GM10266 (cell line): Measurements from ENCODE around the gene PATE4.

ENCODE experiments used
- DNase-seq: peaks from one replicate; pipeline ENCODE4 v3.0.0; 2012; ENCODE audit errors: extremely low spot score
- TF ChIP-seq, protein P1 (sequence below): IDR thresholded peaks from 2 replicates; pipeline ENCODE4 v1.5.1; 2012; ENCODE audit warnings: mild to moderate bottlenecking, low read depth; ENCODE audit not compliant: control insufficient read depth, insufficient read depth; ENCODE audit errors: missing control alignments

The PATE4 gene, protein sequence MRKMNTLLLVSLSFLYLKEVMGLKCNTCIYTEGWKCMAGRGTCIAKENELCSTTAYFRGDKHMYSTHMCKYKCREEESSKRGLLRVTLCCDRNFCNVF

DNA sequence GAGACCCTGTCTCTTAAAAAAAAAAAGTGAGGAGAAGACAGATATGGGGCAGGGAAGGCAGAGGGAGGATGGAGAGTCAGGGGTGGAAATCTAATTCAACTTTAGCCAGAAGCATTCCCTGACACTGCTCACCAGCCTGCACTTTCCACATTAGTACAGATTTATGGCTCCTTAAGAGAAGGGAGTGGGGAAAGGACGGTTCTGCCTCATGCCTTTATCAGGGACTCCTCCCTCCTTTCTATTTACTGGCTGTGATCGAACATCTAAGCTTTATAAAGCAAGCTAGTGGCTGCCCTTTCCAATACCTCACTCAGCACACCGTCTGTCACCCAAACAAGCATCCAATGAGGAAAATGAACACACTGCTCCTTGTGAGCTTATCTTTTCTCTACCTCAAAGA lies at the start of gene PATE4:
Gene PATE4, plus strand, starts transcription at position 301 of the 400 bp plus-strand sequence. Its CDS starts 44 bp downstream, at position 345.
- DNase-seq = no peak
- TF ChIP-seq, protein P1, sequence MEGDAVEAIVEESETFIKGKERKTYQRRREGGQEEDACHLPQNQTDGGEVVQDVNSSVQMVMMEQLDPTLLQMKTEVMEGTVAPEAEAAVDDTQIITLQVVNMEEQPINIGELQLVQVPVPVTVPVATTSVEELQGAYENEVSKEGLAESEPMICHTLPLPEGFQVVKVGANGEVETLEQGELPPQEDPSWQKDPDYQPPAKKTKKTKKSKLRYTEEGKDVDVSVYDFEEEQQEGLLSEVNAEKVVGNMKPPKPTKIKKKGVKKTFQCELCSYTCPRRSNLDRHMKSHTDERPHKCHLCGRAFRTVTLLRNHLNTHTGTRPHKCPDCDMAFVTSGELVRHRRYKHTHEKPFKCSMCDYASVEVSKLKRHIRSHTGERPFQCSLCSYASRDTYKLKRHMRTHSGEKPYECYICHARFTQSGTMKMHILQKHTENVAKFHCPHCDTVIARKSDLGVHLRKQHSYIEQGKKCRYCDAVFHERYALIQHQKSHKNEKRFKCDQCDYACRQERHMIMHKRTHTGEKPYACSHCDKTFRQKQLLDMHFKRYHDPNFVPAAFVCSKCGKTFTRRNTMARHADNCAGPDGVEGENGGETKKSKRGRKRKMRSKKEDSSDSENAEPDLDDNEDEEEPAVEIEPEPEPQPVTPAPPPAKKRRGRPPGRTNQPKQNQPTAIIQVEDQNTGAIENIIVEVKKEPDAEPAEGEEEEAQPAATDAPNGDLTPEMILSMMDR = no peak

DNA sequence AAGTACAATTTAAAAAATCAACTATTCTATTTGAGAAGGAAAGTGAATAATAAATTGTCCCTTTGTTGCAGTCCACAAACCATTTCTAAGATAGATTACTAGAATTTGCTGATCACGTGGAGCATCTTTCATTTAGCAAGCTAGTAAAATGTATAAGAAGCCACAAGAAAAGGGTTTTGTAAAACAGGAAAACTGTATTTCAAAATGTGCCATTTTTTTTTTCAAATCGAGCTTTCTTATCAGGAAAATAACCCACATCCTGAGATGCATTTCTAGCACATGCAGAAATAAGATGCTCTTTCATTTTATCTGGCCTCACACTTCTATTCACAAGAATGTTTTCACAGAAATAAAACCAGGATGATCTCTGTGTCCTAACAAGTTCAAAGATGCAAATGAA lies 48.4 kb upstream of the PATE4 start:
- no peak for DNase-seq
- TF ChIP-seq, protein P1 = no peak

DNA sequence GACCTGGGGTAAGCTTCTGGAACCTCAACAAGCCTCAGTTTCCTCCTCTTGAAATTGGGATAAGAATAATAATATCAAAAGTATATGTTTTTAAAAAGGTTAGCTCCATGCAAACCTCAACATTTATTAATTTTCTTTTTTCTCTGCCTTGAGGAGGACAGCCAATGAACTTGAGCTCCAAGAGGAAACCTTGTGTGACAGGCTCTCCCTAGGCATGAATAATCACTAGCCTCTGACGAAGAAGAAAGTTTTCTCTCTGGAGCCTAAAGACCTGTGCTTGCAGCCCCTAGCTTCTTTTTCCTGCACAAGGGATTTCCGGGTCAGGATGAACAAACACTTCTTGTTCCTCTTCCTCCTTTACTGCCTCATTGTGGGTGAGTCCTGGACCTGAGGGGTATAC lies 45.3 kb upstream of the PATE4 start, which contains the start of gene PATE3:
Gene PATE3, plus strand, starts transcription at position 301 of the 400 bp plus-strand sequence. Its CDS starts 25 bp downstream, at position 326.
- TF ChIP-seq, protein P1 = no peak
- no peak for DNase-seq

DNA sequence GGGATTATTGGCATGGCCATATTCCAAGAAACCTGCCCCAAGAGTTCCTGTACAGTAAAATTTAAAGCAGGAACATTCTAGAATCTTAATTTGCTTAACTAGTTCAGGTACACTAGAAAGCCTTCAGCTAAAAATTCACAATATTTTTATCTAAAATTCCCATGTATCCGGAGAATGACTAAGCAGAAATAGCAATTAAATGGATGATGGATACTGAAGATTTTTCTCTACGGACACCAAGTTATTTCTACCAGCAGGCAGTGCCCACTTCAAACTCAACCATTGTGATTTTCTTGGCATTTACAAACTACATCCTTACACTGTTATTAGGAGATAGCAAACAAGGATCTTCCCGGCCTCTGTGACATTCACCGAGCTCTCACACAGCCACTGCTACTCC lies 42.3 kb upstream of the PATE4 start:
- TF ChIP-seq, protein P1 = no peak
- no peak for DNase-seq

DNA sequence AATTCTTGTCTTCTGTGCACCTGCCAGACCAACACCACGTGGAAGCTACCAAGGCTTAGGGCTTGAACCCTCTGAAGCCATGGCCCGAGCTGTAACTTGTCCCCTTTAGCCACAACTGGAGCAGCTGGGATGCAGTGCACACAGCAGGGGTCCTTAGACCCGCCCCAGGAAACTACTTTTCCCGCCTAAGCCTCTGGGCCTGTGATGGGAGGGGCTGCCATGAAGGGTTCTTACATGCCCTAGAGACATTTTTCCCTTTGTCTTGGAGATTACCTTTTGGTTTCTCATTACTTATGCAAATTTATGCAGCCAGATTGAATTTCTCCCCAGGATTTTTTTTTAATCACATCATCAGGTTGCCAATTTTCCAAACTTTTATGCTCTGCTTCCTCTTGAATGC lies 35.5 kb upstream of the PATE4 start:
- DNase-seq = no peak
- TF ChIP-seq, protein P1 = no peak

DNA sequence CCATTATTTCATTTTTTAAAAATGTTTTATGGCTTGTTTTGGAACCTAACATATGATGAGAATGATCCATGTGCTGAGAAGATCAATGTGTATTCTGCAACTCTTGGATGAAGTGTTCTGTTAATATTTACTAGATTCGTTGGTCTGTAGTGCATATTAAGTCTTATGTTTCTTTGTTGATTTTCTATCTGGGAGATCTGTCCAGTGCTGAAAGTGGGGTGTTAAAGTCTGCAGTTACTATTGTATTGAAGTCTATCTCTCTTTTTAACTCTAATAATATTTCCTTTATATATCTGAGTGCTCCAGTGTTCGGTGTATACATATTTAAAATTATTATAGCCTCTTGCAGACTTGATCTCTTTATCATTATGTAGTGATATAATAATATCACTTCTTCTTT lies 33.3 kb upstream of the PATE4 start:
- TF ChIP-seq, protein P1 = no peak
- DNase-seq = no peak

DNA sequence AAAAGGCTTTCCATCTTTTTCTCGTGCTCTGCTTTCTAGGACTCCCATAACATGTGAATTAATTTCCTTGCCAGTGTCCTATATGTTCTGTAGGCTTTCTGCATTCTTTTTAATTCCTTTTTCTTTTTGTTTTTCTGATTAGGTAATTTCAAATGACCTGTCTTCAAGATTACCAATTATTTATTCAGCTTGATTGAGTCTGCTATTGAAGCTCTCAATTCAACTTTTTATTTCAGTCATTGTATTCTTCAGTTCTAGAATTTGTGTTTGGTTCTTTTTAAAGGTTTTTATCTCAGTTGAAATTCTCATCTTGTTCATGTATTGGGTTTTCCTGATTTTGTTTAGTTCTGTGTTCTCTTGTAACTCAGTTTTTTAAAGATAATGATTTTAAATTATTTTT lies 30.7 kb upstream of the PATE4 start:
- TF ChIP-seq, protein P1 = no peak
- DNase-seq = no peak
